A549 treated with CORT108297 at 1 μM for 4 hours (cell line): ENCODE measurements around the gene PDCD1LG2. TPM values are rescaled to one million over a fixed set of nuclear protein-coding genes. Genes with fewer than 3 reads are reported as not detected.

Source experiments
- total RNA-seq: library from RNA; stranded (reverse); fragments of 200-300 nt; extraction: Qiagen RNA extraction; gene quantifications from 5 replicates; pipeline ENCODE4 v1.2.3, GENCODE V29; 2022

PDCD1LG2 gene
- 0.21 to 0.46 TPM (median 0.23 TPM) in 5 replicates for total RNA-seq

DNA sequence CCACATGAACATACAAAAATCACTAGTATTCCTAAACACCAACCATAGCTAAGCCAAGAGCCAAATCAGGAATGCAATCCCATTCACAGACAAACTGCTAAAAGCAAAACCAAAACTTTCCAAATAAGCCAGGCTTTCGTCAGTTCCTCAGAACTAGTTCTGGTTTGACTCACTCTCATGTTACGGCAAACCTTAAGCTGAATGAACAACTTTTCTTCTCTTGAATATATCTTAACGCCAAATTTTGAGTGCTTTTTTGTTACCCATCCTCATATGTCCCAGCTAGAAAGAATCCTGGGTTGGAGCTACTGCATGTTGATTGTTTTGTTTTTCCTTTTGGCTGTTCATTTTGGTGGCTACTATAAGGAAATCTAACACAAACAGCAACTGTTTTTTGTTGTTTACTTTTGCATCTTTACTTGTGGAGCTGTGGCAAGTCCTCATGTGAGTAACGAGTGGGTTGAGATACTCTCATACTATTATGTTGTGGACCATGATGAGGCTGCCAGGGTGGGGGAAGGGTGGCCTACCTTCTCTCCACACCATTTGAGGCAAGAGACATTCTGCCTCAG, at the start of gene PDCD1LG2:
TSS of gene PDCD1LG2 (plus strand) at position 172 of the 572 bp plus-strand sequence. CDS start 12,016 bp downstream, outside the sequence.

Other genes starting within 250 kb of the PDCD1LG2 start
- 0.18 to 0.34 TPM (median 0.20 TPM) in 3 of 5 replicates, not detected in the others for gene RLN2, start 205.8 kb upstream of the PDCD1LG2 start, total RNA-seq
- 0.10 TPM in 1 of 5 replicates, not detected in the others for gene RLN1, start 170.7 kb upstream of the PDCD1LG2 start, total RNA-seq
- gene PLGRKT, start 72.6 kb upstream of the PDCD1LG2 start, total RNA-seq: 21.1 to 27.6 TPM (median 23.2 TPM) in 5 replicates
- gene CD274, start 60.0 kb upstream of the PDCD1LG2 start, total RNA-seq: 1.6 to 2.6 TPM (median 2.3 TPM) in 5 replicates
- gene RIC1, start 118.6 kb downstream of the PDCD1LG2 start, total RNA-seq: 9.2 to 13.4 TPM (median 12.9 TPM) in 5 replicates